ENCODE measurements around the gene SEC61G. TPM values are rescaled to one million over a fixed set of nuclear protein-coding genes. Genes with fewer than 3 reads are reported as not detected.

SEC61G gene
- total RNA-seq, 1 experiment from 2014 or later = 208 TPM

DNA sequence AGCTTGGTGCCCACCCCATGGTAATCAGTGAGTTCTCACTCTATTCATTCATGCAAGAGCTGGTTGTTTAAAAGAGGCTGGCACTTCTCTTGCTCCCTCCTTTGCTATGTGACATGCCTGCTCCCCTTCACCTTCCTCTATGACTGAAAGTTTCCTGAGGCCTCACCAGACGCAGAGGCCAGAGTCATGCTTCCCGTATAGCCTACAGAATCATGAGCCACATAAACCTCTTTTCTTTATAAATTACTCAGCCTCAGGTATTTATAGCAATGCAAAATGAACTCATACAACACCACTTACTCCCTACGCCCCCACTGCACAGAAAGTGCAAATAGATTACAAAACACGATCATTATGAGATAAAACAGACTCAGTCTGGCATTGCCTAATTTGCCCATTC is 39.0 kb downstream of the SEC61G start (continued):
- TF ChIP-seq, protein P1, sequence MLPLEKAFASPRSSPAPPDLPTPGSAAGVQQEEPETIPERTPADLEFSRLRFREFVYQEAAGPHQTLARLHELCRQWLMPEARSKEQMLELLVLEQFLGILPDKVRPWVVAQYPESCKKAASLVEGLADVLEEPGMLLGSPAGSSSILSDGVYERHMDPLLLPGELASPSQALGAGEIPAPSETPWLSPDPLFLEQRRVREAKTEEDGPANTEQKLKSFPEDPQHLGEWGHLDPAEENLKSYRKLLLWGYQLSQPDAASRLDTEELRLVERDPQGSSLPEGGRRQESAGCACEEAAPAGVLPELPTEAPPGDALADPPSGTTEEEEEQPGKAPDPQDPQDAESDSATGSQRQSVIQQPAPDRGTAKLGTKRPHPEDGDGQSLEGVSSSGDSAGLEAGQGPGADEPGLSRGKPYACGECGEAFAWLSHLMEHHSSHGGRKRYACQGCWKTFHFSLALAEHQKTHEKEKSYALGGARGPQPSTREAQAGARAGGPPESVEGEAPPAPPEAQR (CRISPR knock-in tag; IDR thresholded peaks at IDR 0.05) = no peak
- TF ChIP-seq, protein P2, sequence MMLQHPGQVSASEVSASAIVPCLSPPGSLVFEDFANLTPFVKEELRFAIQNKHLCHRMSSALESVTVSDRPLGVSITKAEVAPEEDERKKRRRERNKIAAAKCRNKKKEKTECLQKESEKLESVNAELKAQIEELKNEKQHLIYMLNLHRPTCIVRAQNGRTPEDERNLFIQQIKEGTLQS (CRISPR knock-in tag; conservative IDR thresholded peaks at IDR 0.05) = no peak
- TF ChIP-seq NFATC4 (CRISPR knock-in tag; IDR thresholded peaks at IDR 0.05) = no peak

DNA sequence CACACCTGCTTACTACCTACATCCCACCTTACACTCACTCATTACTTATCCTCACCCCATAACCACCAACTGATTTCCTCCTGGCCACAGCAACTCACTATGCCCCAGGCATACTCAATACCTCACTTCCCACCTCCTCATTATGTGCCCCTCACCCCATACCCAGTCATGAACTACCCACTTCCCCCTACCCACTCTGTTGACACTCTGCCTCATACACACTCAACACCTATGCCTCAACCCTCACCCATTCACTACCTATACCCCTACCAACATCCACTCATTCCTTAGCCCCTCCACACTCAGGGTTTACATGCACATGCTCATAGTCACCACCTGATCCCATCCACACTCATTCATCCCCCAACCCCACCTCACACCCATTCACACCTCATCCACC is 39.6 kb downstream of the SEC61G start:
- peaks cover 42% of the 10 kb centered on the region for H3K9me3 Mint-ChIP-seq
- POLR2A ChIA-PET = no interaction called here
- DNase-seq (ENCODE audit: low spot score) = no peak
- TF ChIP-seq ELF4 (CRISPR knock-in tag; IDR thresholded peaks at IDR 0.05; ENCODE audit: low read depth) (no peak), CBFB (CRISPR knock-in tag; IDR thresholded peaks at IDR 0.05; ENCODE audit: low read depth) (no peak), TEAD1 (CRISPR knock-in tag; IDR thresholded peaks at IDR 0.05) (no peak), CREB1 (CRISPR knock-in tag; IDR thresholded peaks at IDR 0.05) (no peak), CREM (CRISPR knock-in tag; IDR thresholded peaks at IDR 0.05) (no peak), NFYB (CRISPR knock-in tag; conservative IDR thresholded peaks at IDR 0.05; ENCODE audit: low read depth) (no peak)
- TF ChIP-seq, protein P3, sequence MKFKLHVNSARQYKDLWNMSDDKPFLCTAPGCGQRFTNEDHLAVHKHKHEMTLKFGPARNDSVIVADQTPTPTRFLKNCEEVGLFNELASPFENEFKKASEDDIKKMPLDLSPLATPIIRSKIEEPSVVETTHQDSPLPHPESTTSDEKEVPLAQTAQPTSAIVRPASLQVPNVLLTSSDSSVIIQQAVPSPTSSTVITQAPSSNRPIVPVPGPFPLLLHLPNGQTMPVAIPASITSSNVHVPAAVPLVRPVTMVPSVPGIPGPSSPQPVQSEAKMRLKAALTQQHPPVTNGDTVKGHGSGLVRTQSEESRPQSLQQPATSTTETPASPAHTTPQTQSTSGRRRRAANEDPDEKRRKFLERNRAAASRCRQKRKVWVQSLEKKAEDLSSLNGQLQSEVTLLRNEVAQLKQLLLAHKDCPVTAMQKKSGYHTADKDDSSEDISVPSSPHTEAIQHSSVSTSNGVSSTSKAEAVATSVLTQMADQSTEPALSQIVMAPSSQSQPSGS (CRISPR knock-in tag; IDR thresholded peaks at IDR 0.05; ENCODE audit: borderline replicate concordance, low read depth) = no peak
- TF ChIP-seq, protein P4, sequence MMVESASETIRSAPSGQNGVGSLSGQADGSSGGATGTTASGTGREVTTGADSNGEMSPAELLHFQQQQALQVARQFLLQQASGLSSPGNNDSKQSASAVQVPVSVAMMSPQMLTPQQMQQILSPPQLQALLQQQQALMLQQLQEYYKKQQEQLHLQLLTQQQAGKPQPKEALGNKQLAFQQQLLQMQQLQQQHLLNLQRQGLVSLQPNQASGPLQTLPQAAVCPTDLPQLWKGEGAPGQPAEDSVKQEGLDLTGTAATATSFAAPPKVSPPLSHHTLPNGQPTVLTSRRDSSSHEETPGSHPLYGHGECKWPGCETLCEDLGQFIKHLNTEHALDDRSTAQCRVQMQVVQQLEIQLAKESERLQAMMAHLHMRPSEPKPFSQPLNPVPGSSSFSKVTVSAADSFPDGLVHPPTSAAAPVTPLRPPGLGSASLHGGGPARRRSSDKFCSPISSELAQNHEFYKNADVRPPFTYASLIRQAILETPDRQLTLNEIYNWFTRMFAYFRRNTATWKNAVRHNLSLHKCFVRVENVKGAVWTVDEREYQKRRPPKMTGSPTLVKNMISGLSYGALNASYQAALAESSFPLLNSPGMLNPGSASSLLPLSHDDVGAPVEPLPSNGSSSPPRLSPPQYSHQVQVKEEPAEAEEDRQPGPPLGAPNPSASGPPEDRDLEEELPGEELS (CRISPR knock-in tag; IDR thresholded peaks at IDR 0.05) = no peak
- TF ChIP-seq, protein P1 (CRISPR knock-in tag; IDR thresholded peaks at IDR 0.05) = no peak
- TF ChIP-seq, protein P5, sequence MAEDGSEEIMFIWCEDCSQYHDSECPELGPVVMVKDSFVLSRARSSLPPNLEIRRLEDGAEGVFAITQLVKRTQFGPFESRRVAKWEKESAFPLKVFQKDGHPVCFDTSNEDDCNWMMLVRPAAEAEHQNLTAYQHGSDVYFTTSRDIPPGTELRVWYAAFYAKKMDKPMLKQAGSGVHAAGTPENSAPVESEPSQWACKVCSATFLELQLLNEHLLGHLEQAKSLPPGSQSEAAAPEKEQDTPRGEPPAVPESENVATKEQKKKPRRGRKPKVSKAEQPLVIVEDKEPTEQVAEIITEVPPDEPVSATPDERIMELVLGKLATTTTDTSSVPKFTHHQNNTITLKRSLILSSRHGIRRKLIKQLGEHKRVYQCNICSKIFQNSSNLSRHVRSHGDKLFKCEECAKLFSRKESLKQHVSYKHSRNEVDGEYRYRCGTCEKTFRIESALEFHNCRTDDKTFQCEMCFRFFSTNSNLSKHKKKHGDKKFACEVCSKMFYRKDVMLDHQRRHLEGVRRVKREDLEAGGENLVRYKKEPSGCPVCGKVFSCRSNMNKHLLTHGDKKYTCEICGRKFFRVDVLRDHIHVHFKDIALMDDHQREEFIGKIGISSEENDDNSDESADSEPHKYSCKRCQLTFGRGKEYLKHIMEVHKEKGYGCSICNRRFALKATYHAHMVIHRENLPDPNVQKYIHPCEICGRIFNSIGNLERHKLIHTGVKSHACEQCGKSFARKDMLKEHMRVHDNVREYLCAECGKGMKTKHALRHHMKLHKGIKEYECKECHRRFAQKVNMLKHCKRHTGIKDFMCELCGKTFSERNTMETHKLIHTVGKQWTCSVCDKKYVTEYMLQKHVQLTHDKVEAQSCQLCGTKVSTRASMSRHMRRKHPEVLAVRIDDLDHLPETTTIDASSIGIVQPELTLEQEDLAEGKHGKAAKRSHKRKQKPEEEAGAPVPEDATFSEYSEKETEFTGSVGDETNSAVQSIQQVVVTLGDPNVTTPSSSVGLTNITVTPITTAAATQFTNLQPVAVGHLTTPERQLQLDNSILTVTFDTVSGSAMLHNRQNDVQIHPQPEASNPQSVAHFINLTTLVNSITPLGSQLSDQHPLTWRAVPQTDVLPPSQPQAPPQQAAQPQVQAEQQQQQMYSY (CRISPR knock-in tag; IDR thresholded peaks at IDR 0.05) = no peak
- 0 out of 2 replicates have a peak, but pooled peaks cover 3% of the 10 kb centered on the region for H3K4me1 Mint-ChIP-seq
- CTCF ChIA-PET = no interaction called here
- H3K4me3 Mint-ChIP-seq = no peak overlapping the region
- peaks cover 13% of the 10 kb centered on the region; the same call in 1 of the 2 replicates for H3K36me3 Mint-ChIP-seq
- no peak overlapping the region for H3K27ac Mint-ChIP-seq
- ATAC-seq = no peak
- H3K27me3 Mint-ChIP-seq (ENCODE audit: low read depth) = no peaks in the 10 kb centered on the region

DNA sequence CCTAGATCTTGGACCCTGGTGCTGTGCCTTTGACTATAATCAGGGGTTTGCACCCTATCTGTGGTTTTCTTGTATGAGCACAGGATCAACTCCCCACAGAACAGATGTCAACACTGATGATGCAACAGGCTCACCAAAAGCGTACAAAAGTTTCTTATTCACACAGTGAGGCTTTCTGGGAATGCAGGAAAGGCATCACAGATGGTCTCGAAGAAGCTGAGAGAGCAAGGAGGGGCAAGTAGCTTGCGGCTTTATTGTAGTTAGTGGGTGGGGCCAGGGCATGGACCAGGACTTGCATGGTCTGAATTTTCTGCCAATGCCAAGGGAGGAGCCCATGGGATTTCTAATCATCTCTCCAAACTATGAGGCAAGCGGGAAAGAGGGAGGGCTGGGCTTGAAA is 46.2 kb downstream of the SEC61G start:
- Mint-ChIP-seq H3K4me1 (no peaks in the 10 kb centered on the region), H3K36me3 (peaks cover 34% of the 10 kb centered on the region), H3K4me3 (no peak overlapping the region), H3K27ac (no peak overlapping the region), H3K9me3 (peaks cover 71% of the 10 kb centered on the region), H3K27me3 (ENCODE audit: low read depth) (0 out of 2 replicates have a peak, but pooled peaks cover 4% of the 10 kb centered on the region)
- CTCF ChIA-PET = no interaction called here
- POLR2A ChIA-PET = no interaction called here
- ATAC-seq (no peak), DNase-seq (ENCODE audit: low spot score) (no peak)
- TF ChIP-seq, protein P6, sequence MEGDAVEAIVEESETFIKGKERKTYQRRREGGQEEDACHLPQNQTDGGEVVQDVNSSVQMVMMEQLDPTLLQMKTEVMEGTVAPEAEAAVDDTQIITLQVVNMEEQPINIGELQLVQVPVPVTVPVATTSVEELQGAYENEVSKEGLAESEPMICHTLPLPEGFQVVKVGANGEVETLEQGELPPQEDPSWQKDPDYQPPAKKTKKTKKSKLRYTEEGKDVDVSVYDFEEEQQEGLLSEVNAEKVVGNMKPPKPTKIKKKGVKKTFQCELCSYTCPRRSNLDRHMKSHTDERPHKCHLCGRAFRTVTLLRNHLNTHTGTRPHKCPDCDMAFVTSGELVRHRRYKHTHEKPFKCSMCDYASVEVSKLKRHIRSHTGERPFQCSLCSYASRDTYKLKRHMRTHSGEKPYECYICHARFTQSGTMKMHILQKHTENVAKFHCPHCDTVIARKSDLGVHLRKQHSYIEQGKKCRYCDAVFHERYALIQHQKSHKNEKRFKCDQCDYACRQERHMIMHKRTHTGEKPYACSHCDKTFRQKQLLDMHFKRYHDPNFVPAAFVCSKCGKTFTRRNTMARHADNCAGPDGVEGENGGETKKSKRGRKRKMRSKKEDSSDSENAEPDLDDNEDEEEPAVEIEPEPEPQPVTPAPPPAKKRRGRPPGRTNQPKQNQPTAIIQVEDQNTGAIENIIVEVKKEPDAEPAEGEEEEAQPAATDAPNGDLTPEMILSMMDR (IDR thresholded peaks at IDR 0.05) = no peak
- TF ChIP-seq, protein P7, sequence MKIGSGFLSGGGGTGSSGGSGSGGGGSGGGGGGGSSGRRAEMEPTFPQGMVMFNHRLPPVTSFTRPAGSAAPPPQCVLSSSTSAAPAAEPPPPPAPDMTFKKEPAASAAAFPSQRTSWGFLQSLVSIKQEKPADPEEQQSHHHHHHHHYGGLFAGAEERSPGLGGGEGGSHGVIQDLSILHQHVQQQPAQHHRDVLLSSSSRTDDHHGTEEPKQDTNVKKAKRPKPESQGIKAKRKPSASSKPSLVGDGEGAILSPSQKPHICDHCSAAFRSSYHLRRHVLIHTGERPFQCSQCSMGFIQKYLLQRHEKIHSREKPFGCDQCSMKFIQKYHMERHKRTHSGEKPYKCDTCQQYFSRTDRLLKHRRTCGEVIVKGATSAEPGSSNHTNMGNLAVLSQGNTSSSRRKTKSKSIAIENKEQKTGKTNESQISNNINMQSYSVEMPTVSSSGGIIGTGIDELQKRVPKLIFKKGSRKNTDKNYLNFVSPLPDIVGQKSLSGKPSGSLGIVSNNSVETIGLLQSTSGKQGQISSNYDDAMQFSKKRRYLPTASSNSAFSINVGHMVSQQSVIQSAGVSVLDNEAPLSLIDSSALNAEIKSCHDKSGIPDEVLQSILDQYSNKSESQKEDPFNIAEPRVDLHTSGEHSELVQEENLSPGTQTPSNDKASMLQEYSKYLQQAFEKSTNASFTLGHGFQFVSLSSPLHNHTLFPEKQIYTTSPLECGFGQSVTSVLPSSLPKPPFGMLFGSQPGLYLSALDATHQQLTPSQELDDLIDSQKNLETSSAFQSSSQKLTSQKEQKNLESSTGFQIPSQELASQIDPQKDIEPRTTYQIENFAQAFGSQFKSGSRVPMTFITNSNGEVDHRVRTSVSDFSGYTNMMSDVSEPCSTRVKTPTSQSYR (CRISPR knock-in tag; IDR thresholded peaks at IDR 0.05) = no peak
- TF ChIP-seq ZBTB21 (CRISPR knock-in tag; IDR thresholded peaks at IDR 0.05; ENCODE audit: borderline replicate concordance) = no peak

Data from WTC11 (cell line).